Measurements from ENCODE around the gene TMEM69. TPM values are rescaled to one million over a fixed set of nuclear protein-coding genes. Genes with fewer than 3 reads are reported as not detected.

The TMEM69 gene
- total and polyA plus RNA-seq, 2 of the 13 experiments (the other 11 are each of a cell fraction or from before 2014, with no cell fraction given), result 25.4 to 135 TPM

DNA sequence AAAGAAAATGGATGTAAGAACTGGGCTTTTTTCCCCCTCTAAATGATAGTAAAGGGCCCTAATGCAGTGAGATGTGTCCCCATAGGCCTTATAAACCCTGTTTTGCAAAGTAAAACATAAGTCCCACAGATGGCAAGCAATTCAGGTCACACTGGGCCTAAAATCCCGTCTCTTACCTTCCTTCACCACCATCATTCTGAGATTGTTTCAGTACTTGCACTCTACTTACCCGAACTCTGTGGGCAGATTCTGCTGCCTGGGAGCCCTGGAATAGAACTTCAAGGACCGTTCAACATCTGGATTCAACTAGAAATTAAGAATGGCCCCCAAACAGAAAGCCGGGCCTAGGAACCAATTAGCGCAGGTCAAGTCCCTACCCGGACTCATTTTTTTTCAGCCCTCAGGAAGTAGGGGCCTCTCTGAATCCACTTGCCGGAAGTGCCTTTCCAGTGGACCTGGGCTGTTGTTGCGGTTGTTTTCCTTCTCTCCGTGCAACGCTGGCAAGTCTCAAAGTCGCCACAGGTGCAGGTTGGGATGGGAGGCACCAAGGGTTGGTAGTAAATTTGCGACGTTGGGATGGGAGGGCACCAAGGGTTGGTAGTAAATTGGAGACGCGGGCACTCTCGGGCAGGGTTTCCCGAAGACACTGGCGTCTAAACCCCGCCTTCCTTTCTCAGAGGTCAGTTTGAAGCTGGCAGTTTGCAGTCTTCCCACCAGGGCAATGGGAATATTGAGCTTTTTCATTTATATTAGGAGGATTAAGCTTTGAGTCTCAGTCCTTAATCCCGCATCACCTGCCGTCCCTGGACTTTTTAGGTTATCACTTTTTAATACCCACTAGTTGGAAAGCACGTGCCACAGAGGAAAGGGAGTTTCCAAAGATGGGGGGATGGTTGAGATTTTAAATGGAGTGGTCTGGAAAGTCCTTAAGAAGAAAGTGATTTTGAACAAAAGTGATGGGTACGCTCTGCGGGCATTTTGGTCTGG, at the start of gene TMEM69 (continued):
- TF ChIP-seq SOX13 (IDR thresholded peaks at IDR 0.05) (no peak), SOX13 (CRISPR knock-in tag; conservative IDR thresholded peaks at IDR 0.05 in 1 of 2, IDR thresholded peaks at IDR 0.05 in 1 of 2) (peak in 1 of 2 experiments; percentile 44; a peak in 2 of 4 replicates), KDM3A (CRISPR knock-in tag; IDR thresholded peaks at IDR 0.05; ENCODE audit: low read depth) (0 out of 2 replicates have a peak, but pooled peaks have one; percentile 47), PCBP1 (IDR thresholded peaks at IDR 0.05; ENCODE audit: borderline replicate concordance, low read depth, low read length) (no peak), ZNF772 (CRISPR knock-in tag; IDR thresholded peaks at IDR 0.05) (0 out of 2 replicates have a peak, but pooled peaks have one; percentile 15), NFYC (CRISPR knock-in tag; IDR thresholded peaks at IDR 0.05) (peak; percentile 31; the same call in 1 of the 2 replicates), CCAR2 (optimal IDR thresholded peaks at IDR 0.05; ENCODE audit: low read depth, low read length) (peak; percentile 94), ZMAT3 (CRISPR knock-in tag; conservative IDR thresholded peaks at IDR 0.05) (0 out of 2 replicates have a peak, but pooled peaks have one; percentile 48), ZNF484 (CRISPR knock-in tag; IDR thresholded peaks at IDR 0.05; ENCODE audit: borderline replicate concordance, low read depth) (no peak), HOXA5 (CRISPR knock-in tag; IDR thresholded peaks at IDR 0.05) (0 out of 2 replicates have a peak, but pooled peaks have one; percentile 32), MAFG (CRISPR knock-in tag; IDR thresholded peaks at IDR 0.05) (no peak), ZMYM4 (CRISPR knock-in tag; IDR thresholded peaks at IDR 0.05) (peak; percentile 75), FOXA3 (CRISPR knock-in tag; IDR thresholded peaks at IDR 0.05) (peak; percentile 49; the same call in 1 of the 2 replicates), DNMT1 (CRISPR knock-in tag; IDR thresholded peaks at IDR 0.05) (no peak), ISL2 (CRISPR knock-in tag; IDR thresholded peaks at IDR 0.05) (peak; percentile 66), SP2 (CRISPR knock-in tag; IDR thresholded peaks at IDR 0.05) (no peak), ZNF264 (CRISPR knock-in tag; IDR thresholded peaks at IDR 0.05) (no peak), HOXD1 (CRISPR knock-in tag; IDR thresholded peaks at IDR 0.05) (0 out of 2 replicates have a peak, but pooled peaks have one; percentile 60), ZBTB3 (CRISPR knock-in tag; IDR thresholded peaks at IDR 0.05; ENCODE audit: borderline replicate concordance, low read depth) (no peak), ASH2L (IDR thresholded peaks at IDR 0.05; ENCODE audit: insufficient read length, low read depth, low read length) (no peak)
- TF ChIP-seq, protein P1, sequence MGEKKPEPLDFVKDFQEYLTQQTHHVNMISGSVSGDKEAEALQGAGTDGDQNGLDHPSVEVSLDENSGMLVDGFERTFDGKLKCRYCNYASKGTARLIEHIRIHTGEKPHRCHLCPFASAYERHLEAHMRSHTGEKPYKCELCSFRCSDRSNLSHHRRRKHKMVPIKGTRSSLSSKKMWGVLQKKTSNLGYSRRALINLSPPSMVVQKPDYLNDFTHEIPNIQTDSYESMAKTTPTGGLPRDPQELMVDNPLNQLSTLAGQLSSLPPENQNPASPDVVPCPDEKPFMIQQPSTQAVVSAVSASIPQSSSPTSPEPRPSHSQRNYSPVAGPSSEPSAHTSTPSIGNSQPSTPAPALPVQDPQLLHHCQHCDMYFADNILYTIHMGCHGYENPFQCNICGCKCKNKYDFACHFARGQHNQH (CRISPR knock-in tag; IDR thresholded peaks at IDR 0.05), result peak; percentile 90
- TF ChIP-seq, protein P2, sequence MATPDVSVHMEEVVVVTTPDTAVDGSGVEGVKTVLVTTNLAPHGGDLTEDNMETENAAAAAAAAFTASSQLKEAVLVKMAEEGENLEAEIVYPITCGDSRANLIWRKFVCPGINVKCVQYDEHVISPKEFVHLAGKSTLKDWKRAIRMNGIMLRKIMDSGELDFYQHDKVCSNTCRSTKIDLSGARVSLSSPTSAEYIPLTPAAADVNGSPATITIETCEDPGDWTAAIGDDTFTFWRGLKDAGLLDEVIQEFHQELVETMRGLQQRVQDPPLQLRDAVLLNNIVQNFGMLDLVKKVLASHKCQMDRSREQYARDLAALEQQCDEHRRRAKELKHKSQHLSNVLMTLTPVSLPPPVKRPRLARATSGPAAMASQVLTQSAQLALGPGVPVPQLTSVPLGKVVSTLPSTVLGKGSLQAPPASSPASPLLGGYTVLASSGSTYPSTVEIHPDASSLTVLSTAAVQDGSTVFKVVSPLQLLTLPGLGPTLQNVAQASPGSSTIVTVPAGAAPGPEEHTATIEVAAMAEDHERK (CRISPR knock-in tag; IDR thresholded peaks at IDR 0.05; ENCODE audit: low read depth), result peak; percentile 15; the same call in 1 of the 2 replicates
- TF ChIP-seq, protein P3, sequence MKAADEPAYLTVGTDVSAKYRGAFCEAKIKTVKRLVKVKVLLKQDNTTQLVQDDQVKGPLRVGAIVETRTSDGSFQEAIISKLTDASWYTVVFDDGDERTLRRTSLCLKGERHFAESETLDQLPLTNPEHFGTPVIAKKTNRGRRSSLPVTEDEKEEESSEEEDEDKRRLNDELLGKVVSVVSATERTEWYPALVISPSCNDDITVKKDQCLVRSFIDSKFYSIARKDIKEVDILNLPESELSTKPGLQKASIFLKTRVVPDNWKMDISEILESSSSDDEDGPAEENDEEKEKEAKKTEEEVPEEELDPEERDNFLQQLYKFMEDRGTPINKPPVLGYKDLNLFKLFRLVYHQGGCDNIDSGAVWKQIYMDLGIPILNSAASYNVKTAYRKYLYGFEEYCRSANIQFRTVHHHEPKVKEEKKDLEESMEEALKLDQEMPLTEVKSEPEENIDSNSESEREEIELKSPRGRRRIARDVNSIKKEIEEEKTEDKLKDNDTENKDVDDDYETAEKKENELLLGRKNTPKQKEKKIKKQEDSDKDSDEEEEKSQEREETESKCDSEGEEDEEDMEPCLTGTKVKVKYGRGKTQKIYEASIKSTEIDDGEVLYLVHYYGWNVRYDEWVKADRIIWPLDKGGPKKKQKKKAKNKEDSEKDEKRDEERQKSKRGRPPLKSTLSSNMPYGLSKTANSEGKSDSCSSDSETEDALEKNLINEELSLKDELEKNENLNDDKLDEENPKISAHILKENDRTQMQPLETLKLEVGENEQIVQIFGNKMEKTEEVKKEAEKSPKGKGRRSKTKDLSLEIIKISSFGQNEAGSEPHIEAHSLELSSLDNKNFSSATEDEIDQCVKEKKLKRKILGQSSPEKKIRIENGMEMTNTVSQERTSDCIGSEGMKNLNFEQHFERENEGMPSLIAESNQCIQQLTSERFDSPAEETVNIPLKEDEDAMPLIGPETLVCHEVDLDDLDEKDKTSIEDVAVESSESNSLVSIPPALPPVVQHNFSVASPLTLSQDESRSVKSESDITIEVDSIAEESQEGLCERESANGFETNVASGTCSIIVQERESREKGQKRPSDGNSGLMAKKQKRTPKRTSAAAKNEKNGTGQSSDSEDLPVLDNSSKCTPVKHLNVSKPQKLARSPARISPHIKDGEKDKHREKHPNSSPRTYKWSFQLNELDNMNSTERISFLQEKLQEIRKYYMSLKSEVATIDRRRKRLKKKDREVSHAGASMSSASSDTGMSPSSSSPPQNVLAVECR (CRISPR knock-in tag; IDR thresholded peaks at IDR 0.05; ENCODE audit: borderline replicate concordance), result peak; percentile 78

Measured in HepG2 (cell line).